IMR-90 (cell line): ENCODE measurements around the gene SETD3. TPM values are rescaled to one million over a fixed set of nuclear protein-coding genes. Genes with fewer than 3 reads are reported as not detected.

Source experiments
- ATAC-seq: fragments of 200-7000 bp; cut with Tn5 transposase; 2 replicates; pipeline ENCODE4 v1.9.1; 2020; ENCODE audit warnings: low read depth, mild to moderate bottlenecking, moderate library complexity
- BruUV-seq: library from RNA; stranded (reverse); fragments of 400-500 nt; replicated peaks from 2 replicates; lab custom pipeline; 2021; lab: Mats Ljungman, UMichigan
- CTCF ChIA-PET: fragments of 300-600 bp; formaldehyde crosslinking; extraction: SDS; loops from one replicate; lab custom pipeline; 2021; ENCODE audit warnings: antibody characterized with exemption; lab: Yijun Ruan, JAX
- POLR2A ChIA-PET: fragments of 300-600 bp; sonication (Branson Sonifier 250); formaldehyde crosslinking; loops from one replicate; lab custom pipeline; 2022; ENCODE audit warnings: antibody characterized with exemption; ENCODE audit not compliant: unreplicated experiment; lab: Charles Lee
- DNase-seq: peaks from one replicate; pipeline ENCODE4 v3.0.0; 2013
- H2AFZ ChIP-seq: replicated peaks from 2 replicates; pipeline ENCODE3; 2013; ENCODE audit warnings: low read length, mild to moderate bottlenecking; ENCODE audit not compliant: poor library complexity
- H2AK5ac ChIP-seq: 2 replicates; pipeline ENCODE4 v1.6.1; 2013; ENCODE audit warnings: low read depth, low read length, inconsistent platforms
- H2AK9ac ChIP-seq: replicated peaks from 2 replicates; pipeline ENCODE3; 2013; ENCODE audit warnings: mild to moderate bottlenecking, low read depth, low read length, moderate library complexity; ENCODE audit not compliant: poor library complexity
- H2BK120ac ChIP-seq: 2 replicates; pipeline ENCODE4 v1.6.1; 2013; ENCODE audit warnings: low read depth, low read length, inconsistent platforms
- H2BK15ac ChIP-seq: 3 replicates; pipeline ENCODE4 v1.6.1; 2013; ENCODE audit warnings: low read depth, low read length, inconsistent platforms
- H2BK20ac ChIP-seq: 2 replicates; pipeline ENCODE4 v1.6.1; 2013; ENCODE audit warnings: low read depth, mild to moderate bottlenecking, inconsistent platforms, low read length, moderate library complexity
- H2BK5ac ChIP-seq: 2 replicates; pipeline ENCODE4 v1.6.1; 2013; ENCODE audit warnings: mild to moderate bottlenecking, low read depth, low read length, inconsistent platforms; ENCODE audit not compliant: poor library complexity, severe bottlenecking
- H3K14ac ChIP-seq: replicated peaks from 2 replicates; pipeline ENCODE4 v1.6.1; 2013; ENCODE audit warnings: low read depth, low read length, inconsistent platforms
- H3K18ac ChIP-seq: 2 replicates; pipeline ENCODE4 v1.6.1; 2013; ENCODE audit warnings: low read depth, low read length, control low read depth
- H3K23ac ChIP-seq: 2 replicates; pipeline ENCODE4 v1.6.1; 2013; ENCODE audit warnings: low read depth, low read length, inconsistent platforms
- H3K27ac ChIP-seq: 2 replicates; pipeline ENCODE4 v1.5.1; 2013; ENCODE audit warnings: mild to moderate bottlenecking, control low read depth, low read length; ENCODE audit not compliant: insufficient read depth
- H3K27me3 ChIP-seq: 2 replicates; pipeline ENCODE4 v1.6.1; 2013; ENCODE audit warnings: low read length; ENCODE audit not compliant: control insufficient read depth, insufficient read depth
- H3K36me3 ChIP-seq: 2 replicates; pipeline ENCODE4 v1.6.1; 2013; ENCODE audit warnings: low read length, mixed read lengths; ENCODE audit not compliant: control insufficient read depth, insufficient read depth
- H3K4ac ChIP-seq: 2 replicates; pipeline ENCODE4 v1.6.1; 2013; ENCODE audit warnings: low read depth, low read length, inconsistent platforms
- H3K4me1 ChIP-seq: 2 replicates; pipeline ENCODE4 v1.6.1; 2013; ENCODE audit warnings: low read length, mixed read lengths; ENCODE audit not compliant: control insufficient read depth, insufficient read depth
- H3K4me2 ChIP-seq: 2 replicates; pipeline ENCODE4 v1.6.1; 2013; ENCODE audit warnings: low read depth, mild to moderate bottlenecking, control low read depth, low read length, moderate library complexity
- H3K4me3 ChIP-seq: 2 replicates; pipeline ENCODE4 v1.5.1; 2013; ENCODE audit warnings: low read depth, mild to moderate bottlenecking, control low read depth, low read length, moderate library complexity; ENCODE audit not compliant: insufficient read depth
- H3K56ac ChIP-seq: 2 replicates; pipeline ENCODE4 v1.6.1; 2013; ENCODE audit warnings: low read length, inconsistent platforms; ENCODE audit not compliant: insufficient read depth; ENCODE audit errors: extremely low read depth
- H3K79me1 ChIP-seq, 2 experiments: 2 replicates each; pipeline ENCODE4 v1.6.1; 2013; ENCODE audit warnings: low read length in 2 of 2, inconsistent platforms in 1 of 2, low read depth in 1 of 2
- H3K9ac ChIP-seq: 2 replicates; pipeline ENCODE4 v1.6.1; 2013; ENCODE audit warnings: low read depth, low read length, control low read depth
- H3K9me1 ChIP-seq: 2 replicates; pipeline ENCODE4 v1.6.1; 2013; ENCODE audit warnings: low read length, inconsistent platforms; ENCODE audit not compliant: insufficient read depth
- H3K9me3 ChIP-seq: 2 replicates; pipeline ENCODE4 v1.6.1; 2013; ENCODE audit warnings: low read length; ENCODE audit not compliant: control insufficient read depth, insufficient read depth
- H4K20me1 ChIP-seq: 2 replicates; pipeline ENCODE4 v1.6.1; 2013; ENCODE audit warnings: low read length, inconsistent platforms; ENCODE audit not compliant: insufficient read depth
- H4K5ac ChIP-seq: 2 replicates; pipeline ENCODE4 v1.6.1; 2013; ENCODE audit warnings: mild to moderate bottlenecking, low read depth, low read length, control low read depth
- H4K8ac ChIP-seq, 2 experiments: 2 replicates each; pipeline ENCODE4 v1.6.1; 2013; ENCODE audit warnings: low read depth in 2 of 2, low read length in 2 of 2, control low read depth in 1 of 2, inconsistent platforms in 1 of 2
- H4K91ac ChIP-seq: 2 replicates; pipeline ENCODE4 v1.6.1; 2013; ENCODE audit warnings: low read depth, low read length, inconsistent platforms; ENCODE audit not compliant: insufficient read depth
- CEBPB ChIP-seq: IDR thresholded peaks from 2 replicates; pipeline ENCODE4 v1.6.1; 2012; ENCODE audit warnings: low read depth, low read length, improper control_type of control experiment
- CHD1 ChIP-seq: IDR thresholded peaks from 2 replicates; pipeline ENCODE4 v1.6.1; 2012; ENCODE audit warnings: low read depth, low read length, improper control_type of control experiment
- WGBS, 2 experiments: methylation state at CpG; one replicate each; pipeline versions ENCODE4 v1.1.5 to v1.1.7; 2013; ENCODE audit warnings: missing lambda C conversion rate in 2 of 2; ENCODE audit not compliant: insufficient read length in 1 of 2; ENCODE audit errors: extremely low coverage in 2 of 2; 5-methylcytosine and 5-hydroxymethylcytosine counted together
- dilution Hi-C: fragments of 300-500 bp; cut with HindIII; formaldehyde crosslinking; loops from one replicate; pipeline ENCODE4 v1.14.3; 2018; ENCODE audit warnings: low sequenced_read_pairs; ENCODE audit not compliant: unreplicated experiment
- in situ Hi-C: fragments of 300-500 bp; cut with MboI; formaldehyde crosslinking; loops from 3 replicates; pipeline ENCODE4 v1.14.3; 2019; ENCODE audit warnings: low sequenced_read_pairs, inconsistent platforms, mixed read lengths
- intact Hi-C: fragments of 100-400 bp; cut with micrococcal nuclease; formaldehyde crosslinking; loops from 2 replicates; pipeline ENCODE4 v1.10.0; 2022
- polyA plus RNA-seq, 3 experiments: library from polyadenylated mRNA; depleted of rRNA; stranded (reverse); fragments of >200 nt; gene quantifications; 2 replicates each; pipeline ENCODE4 v1.2.3, GENCODE V29; 2012; ENCODE audit warnings: low replicate concordance in 1 of 3
- total RNA-seq: library from RNA; depleted of rRNA; stranded (reverse); fragments of >200 nt; gene quantifications from 2 replicates; pipeline ENCODE4 v1.2.3, GENCODE V29; 2012

SETD3 gene
- total and polyA plus RNA-seq, 2 of the 4 experiments (the other 2 are of a cell fraction): 18.8 to 31.9 TPM

DNA sequence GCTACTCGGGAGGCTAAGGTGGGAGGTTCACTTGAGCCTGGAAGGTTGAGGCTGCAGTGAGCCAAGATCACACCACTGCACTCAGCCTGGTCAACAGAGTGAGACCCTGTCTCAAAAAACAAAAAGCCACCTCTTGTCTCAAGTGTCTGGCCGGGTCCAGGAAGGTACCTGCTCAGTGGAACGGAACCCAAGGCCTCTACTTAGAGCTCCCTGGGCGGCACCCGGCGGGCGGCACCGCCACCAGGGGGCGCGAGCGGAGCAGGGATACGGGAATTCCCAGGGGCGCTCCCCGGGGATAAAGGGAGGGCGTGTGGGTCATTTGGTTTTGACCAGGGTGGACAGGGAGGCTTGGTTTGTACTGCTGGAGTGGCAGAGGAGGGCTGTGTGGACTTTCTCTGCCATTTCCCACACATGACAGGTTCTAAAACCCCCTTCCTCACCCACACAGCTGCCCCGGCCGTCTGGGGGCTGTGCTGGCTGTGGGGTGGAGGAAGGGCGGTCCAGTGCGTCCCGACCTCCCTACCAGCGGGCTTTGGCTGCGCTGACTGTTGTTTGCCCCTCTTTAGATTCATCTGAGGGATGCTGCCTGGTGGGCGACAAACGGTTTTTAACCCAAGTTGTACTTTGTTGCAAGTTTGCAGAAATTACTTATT lies 91.4 kb downstream of the SETD3 start (continued):
- TF ChIP-seq CEBPB: no peak

DNA sequence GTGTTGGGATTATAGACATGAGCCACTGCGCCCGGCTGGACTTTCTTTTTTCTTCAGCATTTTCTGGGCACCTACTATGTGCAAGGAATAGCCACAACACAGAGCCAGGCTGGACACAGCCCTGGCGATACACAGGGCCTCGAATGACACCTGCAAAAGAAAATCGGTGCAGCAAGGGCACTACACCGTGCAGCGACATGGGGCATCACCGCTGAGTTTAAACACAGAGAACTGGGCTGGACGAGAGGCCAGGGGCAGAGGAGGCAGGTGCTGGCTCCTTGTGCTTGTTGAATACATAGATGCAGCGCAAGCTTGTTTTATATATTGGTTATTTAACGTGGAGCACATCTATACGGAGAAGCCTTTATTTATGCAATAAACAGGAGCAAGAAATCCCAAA lies 92.4 kb downstream of the SETD3 start:
- H4K20me1 ChIP-seq: no peaks in the 10 kb centered on the region
- in situ Hi-C loops: no loop called here
- H2BK5ac ChIP-seq: no peak overlapping the region
- no TSS peak for BruUV-seq
- intact Hi-C loops: no loop called here
- dilution Hi-C loops: no loop called here
- H2BK20ac ChIP-seq: no peak overlapping the region
- ATAC-seq: no peak
- POLR2A ChIA-PET: no interaction called here
- H3K56ac ChIP-seq: no peak overlapping the region
- H2BK15ac ChIP-seq: no peak overlapping the region
- no peak overlapping the region for H3K27ac ChIP-seq
- no peak for DNase-seq
- no peak overlapping the region for H2AK5ac ChIP-seq
- H3K9ac ChIP-seq: no peak overlapping the region
- H3K27me3 ChIP-seq: peaks cover 17% of the 10 kb centered on the region
- no peaks in the 10 kb centered on the region for H3K36me3 ChIP-seq
- no peak overlapping the region for H2AK9ac ChIP-seq
- no peak overlapping the region for H3K18ac ChIP-seq
- H4K5ac ChIP-seq: no peak overlapping the region
- peaks cover 2% of the 10 kb centered on the region; the same call in 1 of the 2 replicates for H3K4me1 ChIP-seq
- 89% methylated on average over 5 of the region's 12 CpGs; no CpG with 5 or more reads in 1 of the 2 experiments for WGBS, 2 experiments
- H3K79me1 ChIP-seq: no peaks in the 10 kb centered on the region
- H3K4me2 ChIP-seq: no peak overlapping the region
- no peak overlapping the region for H3K4ac ChIP-seq
- CTCF ChIA-PET: interaction anchor here (0.6 to 2.5 kb wide), 3 partner anchors 12 to 77 kb away, joined by 4 to 8 read pairs (median 4); no protein-coding TSS in a partner anchor
- H3K14ac ChIP-seq: no peak overlapping the region
- no peak overlapping the region for H4K91ac ChIP-seq
- H2BK120ac ChIP-seq: no peak overlapping the region
- no peak overlapping the region for H4K8ac ChIP-seq
- no peak overlapping the region for H2AFZ ChIP-seq
- no peaks in the 10 kb centered on the region; the same call in 1 of the 2 replicates for H3K9me3 ChIP-seq
- no peak overlapping the region for H3K4me3 ChIP-seq
- TF ChIP-seq CHD1: no peak
- no peak overlapping the region for H3K23ac ChIP-seq
- 0 out of 2 replicates have a peak, but pooled peaks cover 5% of the 10 kb centered on the region for H3K9me1 ChIP-seq
